Measurements from ENCODE around the gene C1RL.
"Not testable (repeated sequence)": the region's sequence is repeated elsewhere in the genome, so short reads cannot be mapped to it uniquely, and the experiment has no call there.

C1RL gene

GRCh38 chr12:7107636-7108002 is 1.4 kb downstream of the C1RL start:
- no peak for TF ChIP-seq CTCF (IDR thresholded peaks at IDR 0.05; ENCODE audit: insufficient read depth, low read depth, low read length, missing control alignments)
- H3K4me3 ChIP-seq (ENCODE audit: low read length) = peak overlapping the region; percentile 76
- DNase-seq (ENCODE audit: low read depth) = peak; percentile 71

- DNase-seq (ENCODE audit: low read depth) = not testable (repeated sequence)
- H3K4me3 ChIP-seq (ENCODE audit: low read length) = peak overlapping the region; percentile 76
Observed at GRCh38 chr12:7107181-7107580, 1.8 kb downstream of the C1RL start.

- no peak for DNase-seq (ENCODE audit: low read depth)
- no peak for TF ChIP-seq CTCF (IDR thresholded peaks at IDR 0.05; ENCODE audit: insufficient read depth, low read depth, low read length, missing control alignments)
- H3K4me3 ChIP-seq (ENCODE audit: low read length) = no peak overlapping the region
Observed at GRCh38 chr12:7106082-7106481, 2.9 kb downstream of the C1RL start.

- TF ChIP-seq CTCF (IDR thresholded peaks at IDR 0.05; ENCODE audit: insufficient read depth, low read depth, low read length, missing control alignments) = no peak
- no peak for DNase-seq (ENCODE audit: low read depth)
- H3K4me3 ChIP-seq (ENCODE audit: low read length) = no peak overlapping the region
Observed at GRCh38 chr12:7103837-7104584, 5.0 kb downstream of the C1RL start.

- H3K4me3 ChIP-seq (ENCODE audit: low read length) = no peak overlapping the region
- TF ChIP-seq CTCF (IDR thresholded peaks at IDR 0.05; ENCODE audit: insufficient read depth, low read depth, low read length, missing control alignments) = no peak
- no peak for DNase-seq (ENCODE audit: low read depth)
Observed at GRCh38 chr12:7102582-7102981, 6.4 kb downstream of the C1RL start.

- no peak for DNase-seq (ENCODE audit: low read depth)
- no peak overlapping the region for H3K4me3 ChIP-seq (ENCODE audit: low read length)
- no peak for TF ChIP-seq CTCF (IDR thresholded peaks at IDR 0.05; ENCODE audit: insufficient read depth, low read depth, low read length, missing control alignments)
Observed at GRCh38 chr12:7101694-7102131, 7.3 kb downstream of the C1RL start.

- no peak overlapping the region for H3K4me3 ChIP-seq (ENCODE audit: low read length)
- DNase-seq (ENCODE audit: low read depth) = no peak
- TF ChIP-seq CTCF (IDR thresholded peaks at IDR 0.05; ENCODE audit: insufficient read depth, low read depth, low read length, missing control alignments) = no peak
Observed at GRCh38 chr12:7101047-7101693, 7.8 kb downstream of the C1RL start.
